Measurements from ENCODE around the gene CABLES2. TPM values are rescaled to one million over a fixed set of nuclear protein-coding genes. Genes with fewer than 3 reads are reported as not detected.

Gene CABLES2
- total RNA-seq, 4 donors from 2014 or later = 2.8 to 5.3 (median 3.7) TPM

DNA sequence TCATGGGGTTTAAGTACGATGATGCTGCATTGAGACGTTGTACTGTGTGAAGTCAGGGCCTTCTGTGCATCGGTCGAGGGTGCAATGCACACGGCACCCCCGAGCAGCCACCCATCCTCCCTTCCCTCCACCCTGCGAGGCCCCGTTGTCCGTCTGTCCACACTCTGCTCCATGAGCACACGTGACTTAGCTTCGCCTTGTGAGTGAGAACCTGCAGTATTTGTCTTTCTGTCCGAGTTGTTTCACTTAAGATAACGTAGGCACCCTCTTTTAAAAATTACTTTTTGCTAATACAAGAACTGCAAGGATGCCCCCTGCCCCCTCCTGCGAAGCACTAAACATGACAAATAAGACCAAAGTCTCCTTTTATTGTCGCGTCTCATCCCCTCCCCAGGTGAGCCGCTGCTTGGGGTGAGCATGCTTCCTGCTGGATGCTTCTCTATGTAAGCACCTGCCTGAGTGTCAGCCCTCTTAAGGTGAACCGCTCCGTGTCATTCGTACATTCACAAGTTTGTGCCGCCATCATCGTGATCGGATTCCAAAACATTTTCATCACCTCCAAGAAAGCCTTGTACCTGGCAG is 23.9 kb upstream of the CABLES2 start:
- no peak for TF ChIP-seq POLR2A (IDR thresholded peaks at IDR 0.05)
- TF ChIP-seq, protein P1, sequence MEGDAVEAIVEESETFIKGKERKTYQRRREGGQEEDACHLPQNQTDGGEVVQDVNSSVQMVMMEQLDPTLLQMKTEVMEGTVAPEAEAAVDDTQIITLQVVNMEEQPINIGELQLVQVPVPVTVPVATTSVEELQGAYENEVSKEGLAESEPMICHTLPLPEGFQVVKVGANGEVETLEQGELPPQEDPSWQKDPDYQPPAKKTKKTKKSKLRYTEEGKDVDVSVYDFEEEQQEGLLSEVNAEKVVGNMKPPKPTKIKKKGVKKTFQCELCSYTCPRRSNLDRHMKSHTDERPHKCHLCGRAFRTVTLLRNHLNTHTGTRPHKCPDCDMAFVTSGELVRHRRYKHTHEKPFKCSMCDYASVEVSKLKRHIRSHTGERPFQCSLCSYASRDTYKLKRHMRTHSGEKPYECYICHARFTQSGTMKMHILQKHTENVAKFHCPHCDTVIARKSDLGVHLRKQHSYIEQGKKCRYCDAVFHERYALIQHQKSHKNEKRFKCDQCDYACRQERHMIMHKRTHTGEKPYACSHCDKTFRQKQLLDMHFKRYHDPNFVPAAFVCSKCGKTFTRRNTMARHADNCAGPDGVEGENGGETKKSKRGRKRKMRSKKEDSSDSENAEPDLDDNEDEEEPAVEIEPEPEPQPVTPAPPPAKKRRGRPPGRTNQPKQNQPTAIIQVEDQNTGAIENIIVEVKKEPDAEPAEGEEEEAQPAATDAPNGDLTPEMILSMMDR (IDR thresholded peaks at IDR 0.05) = no peak
- 80 to 83% methylated on average over 23 of the region's 23 CpGs for WGBS, 2 donors
- no peak overlapping the region for H3K4me3 ChIP-seq (ENCODE audit: low read depth, poor library complexity, severe bottlenecking)
- intact Hi-C loops (cut with DNase I; ENCODE audit: low total_unique reads) = no loop called here
- no peak for DNase-seq (ENCODE audit: low spot score in 2 of 2)

DNA sequence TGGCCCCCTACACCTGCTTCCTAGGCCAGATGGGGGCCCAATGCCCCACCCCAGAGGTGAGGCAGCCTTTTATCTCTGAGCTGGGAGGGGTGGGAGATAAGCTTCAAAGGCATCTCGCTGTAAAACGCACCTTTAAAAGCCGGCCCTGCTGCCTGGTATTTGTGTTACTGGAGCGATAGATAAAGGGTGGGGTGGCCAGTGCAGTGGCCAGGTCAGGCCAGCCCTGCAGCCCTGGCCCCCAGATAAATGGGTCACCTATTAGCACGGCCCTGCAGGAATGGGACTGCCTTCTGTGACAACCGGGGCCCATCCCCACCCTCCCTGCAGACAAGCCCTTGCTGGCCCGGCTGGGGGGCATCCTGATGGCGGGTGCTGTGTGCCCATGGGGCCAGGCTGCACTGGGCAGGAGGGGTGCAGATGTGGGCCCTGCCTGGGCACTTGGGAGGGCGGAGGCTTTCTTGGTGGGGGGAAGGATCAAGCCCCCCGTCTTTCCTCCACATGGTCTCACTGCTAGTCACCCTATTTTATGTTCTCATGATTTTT is 23.3 kb upstream of the CABLES2 start:
- no peak for DNase-seq (ENCODE audit: low spot score in 2 of 2)
- WGBS, 2 donors = 60 to 68% methylated on average over 10 of the region's 10 CpGs
- no peak overlapping the region for H3K4me3 ChIP-seq (ENCODE audit: low read depth, poor library complexity, severe bottlenecking)
- intact Hi-C loops (cut with DNase I; ENCODE audit: low total_unique reads) = no loop called here
- TF ChIP-seq, protein P1 (IDR thresholded peaks at IDR 0.05) = no peak
- no peak for TF ChIP-seq POLR2A (IDR thresholded peaks at IDR 0.05)

DNA sequence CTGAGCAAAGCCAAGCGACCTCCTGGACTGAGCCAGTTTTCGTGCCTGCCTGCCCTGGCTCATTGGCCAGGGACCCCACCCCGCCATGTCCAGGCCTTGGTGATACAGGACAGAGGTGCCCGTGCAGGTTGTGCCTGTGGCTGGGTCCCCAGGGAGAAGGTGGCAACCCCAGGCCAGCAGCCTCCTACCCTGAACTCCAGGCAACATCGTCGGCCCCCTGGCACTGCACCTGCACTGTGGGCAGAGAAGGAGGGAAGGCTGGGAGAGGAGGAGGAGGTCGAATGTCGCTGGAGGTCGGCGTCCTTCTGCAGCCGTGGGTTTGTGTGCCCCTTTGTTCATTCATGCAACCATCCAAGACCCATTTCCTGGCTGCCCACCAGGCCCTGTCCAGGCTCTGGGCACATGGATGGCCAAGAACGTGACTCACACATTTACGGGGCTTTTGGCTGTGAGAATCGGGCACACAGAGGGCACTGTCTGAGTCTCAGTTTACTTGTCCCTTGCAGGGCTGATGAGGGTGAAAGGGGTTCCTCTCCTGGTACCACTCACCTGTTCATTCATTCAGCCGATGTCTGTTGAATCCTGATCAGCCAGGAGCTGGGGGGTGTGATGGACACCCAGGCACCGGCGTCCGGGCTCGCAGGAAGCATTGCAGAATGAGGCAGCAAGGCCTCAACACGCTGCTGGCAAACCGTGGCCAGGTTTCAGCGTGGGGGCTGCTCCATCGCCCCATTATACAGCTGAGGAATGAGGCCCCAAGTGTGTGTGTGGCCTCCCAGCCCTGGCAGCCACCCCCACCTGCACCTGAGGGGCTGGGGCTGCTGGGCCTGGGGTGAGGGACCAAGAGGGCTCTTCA is 22.6 kb upstream of the CABLES2 start:
- DNase-seq (ENCODE audit: low spot score in 2 of 2) = no peak
- intact Hi-C loops (cut with DNase I; ENCODE audit: low total_unique reads) = no loop called here
- TF ChIP-seq POLR2A (IDR thresholded peaks at IDR 0.05) = no peak
- TF ChIP-seq, protein P1 (IDR thresholded peaks at IDR 0.05) = no peak
- no peak overlapping the region for H3K4me3 ChIP-seq (ENCODE audit: low read depth, poor library complexity, severe bottlenecking)
- WGBS, 2 donors = 81 to 87% methylated on average over 21 to 23 of the region's 23 CpGs

DNA sequence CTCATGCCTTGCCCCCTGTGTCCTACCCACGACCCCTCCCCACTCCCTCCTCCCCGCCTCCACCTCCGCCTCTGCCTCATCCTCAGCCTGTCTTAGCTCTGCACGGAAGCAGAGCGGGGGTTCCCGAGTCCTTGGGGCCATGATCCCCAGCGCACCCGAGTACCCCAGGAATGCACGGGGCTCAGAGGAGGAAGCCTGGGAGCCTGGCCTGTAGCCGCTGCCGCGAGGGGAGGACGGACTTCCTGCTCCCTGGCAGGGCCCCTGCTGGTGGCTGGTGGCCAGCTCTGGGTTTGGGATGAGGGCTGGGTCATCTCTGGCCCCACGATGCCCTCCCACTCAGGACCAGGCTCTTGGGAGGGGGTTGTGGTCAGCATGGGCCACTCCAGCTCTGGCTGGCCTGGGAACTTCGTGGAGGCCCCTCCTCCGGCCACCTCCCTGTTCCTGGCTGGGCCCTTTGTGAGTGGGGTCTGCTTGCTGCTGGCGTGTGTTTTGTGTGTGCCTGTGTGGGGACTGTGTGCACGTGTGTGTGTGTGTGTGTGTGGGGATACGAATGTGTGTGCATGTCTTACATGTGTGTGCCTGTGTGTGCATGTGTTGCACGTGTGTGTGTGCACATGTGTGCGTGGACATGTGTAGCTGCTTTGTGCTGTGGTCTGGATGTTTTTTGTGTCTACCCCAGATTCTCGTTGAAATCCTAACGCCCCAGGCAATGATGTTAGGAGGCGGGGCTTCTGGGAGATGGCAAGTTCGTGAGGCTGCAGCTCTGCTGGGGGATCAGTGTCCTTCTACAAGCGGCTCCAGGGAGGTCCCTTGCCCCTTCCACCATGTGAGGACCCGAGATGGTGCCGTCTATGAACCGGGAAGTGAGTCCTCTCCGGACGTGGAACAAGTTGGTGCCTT is 21.6 kb upstream of the CABLES2 start:
- TF ChIP-seq, protein P1 (IDR thresholded peaks at IDR 0.05) = no peak
- TF ChIP-seq POLR2A (IDR thresholded peaks at IDR 0.05) = no peak
- no peak overlapping the region for H3K4me3 ChIP-seq (ENCODE audit: low read depth, poor library complexity, severe bottlenecking)
- DNase-seq (ENCODE audit: low spot score in 2 of 2) = no peak
- 42 to 57% methylated on average over 22 to 30 of the region's 31 CpGs for WGBS, 2 donors
- intact Hi-C loops (cut with DNase I; ENCODE audit: low total_unique reads) = no loop called here

DNA sequence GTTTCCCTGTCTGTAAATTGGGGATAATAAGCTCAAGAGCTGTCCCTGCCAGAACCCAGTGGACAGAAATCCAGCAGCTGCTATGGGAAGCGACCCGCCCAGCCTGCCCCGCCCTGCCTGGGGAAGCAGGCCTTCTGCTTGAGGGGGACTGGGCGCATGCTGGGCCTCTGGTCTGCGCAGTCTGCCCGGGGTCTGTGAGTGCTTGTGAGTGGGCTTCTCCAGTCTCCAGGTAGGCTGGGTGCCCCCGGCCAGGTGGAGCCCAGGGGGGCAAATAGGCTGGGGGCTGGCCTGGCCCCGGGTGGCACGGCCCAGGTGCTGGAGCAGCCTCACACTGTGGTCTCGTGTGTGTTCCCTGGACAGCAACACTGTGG is 20.9 kb upstream of the CABLES2 start:
- intact Hi-C loops (cut with DNase I; ENCODE audit: low total_unique reads) = no loop called here
- WGBS, 2 donors = 76% methylated on average over 5 of the region's 10 CpGs; no CpG with 5 or more reads in 1 of the 2 donors
- TF ChIP-seq, protein P1 (IDR thresholded peaks at IDR 0.05) = no peak
- TF ChIP-seq POLR2A (IDR thresholded peaks at IDR 0.05) = no peak
- DNase-seq (ENCODE audit: low spot score in 2 of 2) = no peak
- no peak overlapping the region for H3K4me3 ChIP-seq (ENCODE audit: low read depth, poor library complexity, severe bottlenecking)
